Measurements from ENCODE around the gene MOK.
"Not testable (repeated sequence)": the region's sequence is repeated elsewhere in the genome, so short reads cannot be mapped to it uniquely, and the experiment has no call there.

Gene MOK, protein sequence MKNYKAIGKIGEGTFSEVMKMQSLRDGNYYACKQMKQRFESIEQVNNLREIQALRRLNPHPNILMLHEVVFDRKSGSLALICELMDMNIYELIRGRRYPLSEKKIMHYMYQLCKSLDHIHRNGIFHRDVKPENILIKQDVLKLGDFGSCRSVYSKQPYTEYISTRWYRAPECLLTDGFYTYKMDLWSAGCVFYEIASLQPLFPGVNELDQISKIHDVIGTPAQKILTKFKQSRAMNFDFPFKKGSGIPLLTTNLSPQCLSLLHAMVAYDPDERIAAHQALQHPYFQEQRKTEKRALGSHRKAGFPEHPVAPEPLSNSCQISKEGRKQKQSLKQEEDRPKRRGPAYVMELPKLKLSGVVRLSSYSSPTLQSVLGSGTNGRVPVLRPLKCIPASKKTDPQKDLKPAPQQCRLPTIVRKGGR

DNA sequence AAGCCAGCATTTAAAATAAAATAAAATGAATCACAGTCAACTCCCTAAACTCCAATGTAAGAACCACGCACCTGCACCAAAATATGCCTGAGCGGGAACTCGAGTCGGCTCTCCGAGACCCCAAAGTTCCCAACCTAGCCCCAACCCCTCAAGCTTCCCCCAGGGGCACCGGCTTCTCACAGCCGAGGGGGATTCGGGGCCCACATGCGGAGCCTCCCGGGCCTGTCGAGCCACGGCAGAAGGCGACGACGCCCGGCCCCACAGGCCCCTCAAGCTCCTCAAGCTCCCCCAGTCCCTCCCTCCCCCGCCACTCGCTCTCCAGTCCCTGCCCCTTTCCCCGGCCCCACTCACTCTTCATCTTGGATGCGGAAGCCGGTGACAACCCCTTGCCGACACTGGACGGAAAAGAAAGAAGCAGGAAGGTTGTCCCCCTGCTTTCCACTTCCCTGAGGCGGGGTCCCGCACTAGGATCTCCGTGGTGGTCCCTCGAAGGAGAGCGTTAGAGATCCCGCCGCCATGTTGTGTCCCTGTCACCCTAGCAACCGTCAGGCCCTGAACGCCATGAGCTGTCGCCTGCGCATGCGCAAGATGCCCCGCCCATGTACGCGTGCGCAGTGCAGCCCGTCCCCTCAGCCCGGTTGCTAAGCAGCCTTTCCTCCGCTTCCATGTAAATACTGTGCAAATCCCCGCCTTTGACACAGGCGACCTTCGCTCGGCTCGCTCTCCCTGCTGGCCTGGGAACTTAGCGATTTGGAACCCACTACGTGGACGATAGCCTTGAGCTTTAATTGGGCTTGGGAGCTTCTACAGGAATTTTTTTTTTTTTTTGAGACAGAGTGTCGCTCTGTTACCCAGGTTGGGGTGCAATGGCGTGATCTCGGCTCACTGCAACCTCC is at the start of gene MOK:
Gene MOK (minus strand): TSS at position 554 of the 896 bp plus-strand sequence. CDS start 196 bp downstream, at position 358.
- DNase-seq = peak; percentile 87

DNA sequence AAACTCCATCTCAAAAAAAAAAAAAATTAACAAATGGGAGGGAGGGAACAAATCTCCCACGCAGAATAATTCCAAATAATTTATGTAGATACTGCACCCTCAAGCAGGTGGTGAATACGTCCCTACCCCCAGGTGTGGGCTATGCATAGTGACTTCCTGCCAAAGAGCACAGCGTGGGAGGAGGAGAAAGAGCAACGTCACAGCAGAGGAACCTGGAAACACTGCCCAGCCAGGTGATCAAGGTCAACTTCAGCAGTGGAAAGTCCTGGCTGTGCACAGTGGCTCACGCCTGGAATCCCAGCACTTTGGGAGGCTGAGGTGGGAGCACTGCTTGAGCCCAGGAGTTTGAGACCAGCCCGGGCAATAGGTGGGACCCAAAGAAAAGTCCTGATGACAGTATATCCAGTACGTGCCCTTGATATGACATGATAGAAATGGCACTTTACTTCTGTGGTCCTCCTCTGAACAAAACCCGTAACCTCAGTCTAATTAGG is 48.2 kb upstream of the MOK start:
- DNase-seq = no peak

DNA sequence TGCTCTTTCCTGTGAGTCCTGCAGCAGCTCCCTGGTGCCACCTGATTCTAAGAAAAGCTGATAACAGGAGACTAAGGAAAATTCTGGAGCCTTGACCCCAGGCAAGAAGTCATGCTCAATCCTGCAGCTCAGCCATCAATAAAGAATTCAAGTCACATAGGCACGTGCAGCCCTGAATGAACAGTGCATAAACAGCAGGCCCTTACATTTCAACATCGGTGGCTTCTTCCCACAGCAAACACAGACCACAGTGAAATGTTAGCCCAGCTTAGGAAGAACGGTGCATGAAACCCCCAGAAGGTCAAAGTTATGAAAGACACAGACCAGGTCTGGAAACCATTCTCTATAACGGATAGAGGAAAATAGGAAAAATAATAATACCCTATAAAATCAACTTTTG is 47.2 kb upstream of the MOK start:
- no peak for DNase-seq

DNA sequence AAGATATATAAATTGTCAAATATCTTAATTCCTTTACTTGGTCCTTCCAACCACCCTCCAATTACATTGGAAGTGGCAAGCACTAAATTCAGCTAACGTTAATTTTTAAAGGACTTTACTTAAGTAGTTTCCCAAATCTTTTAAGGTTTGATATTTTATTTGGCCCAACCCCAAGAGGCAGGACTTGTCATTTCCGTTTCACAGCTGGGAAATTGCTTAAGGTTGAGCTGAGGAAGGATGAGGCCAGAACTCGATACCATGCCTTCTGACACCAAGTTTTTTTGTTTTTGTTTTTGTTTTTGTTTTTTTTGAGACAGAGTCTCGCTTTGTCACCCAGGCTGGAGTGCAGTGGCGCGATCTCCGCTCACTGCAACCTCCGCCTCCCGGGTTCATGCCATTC is 46.6 kb upstream of the MOK start:
- DNase-seq = not testable (repeated sequence)

DNA sequence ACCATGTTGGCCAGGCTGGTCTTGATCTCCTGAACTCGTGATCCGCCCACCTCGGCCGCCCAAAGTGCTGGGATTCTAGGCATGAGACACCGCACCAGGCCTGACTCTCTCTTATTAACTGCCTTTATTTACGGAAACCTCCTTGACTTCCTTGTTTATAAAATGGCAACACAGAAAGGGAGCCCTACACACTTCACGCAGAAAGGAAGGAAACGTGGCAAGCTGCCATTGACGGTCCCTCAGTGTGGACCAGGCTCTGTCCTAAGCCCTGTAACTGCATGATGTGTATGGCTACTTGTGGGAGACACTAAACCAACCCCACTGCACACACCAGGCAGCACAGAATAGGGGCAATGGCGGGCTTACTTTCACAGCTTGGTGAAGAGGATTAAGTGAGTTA is 46.1 kb upstream of the MOK start:
- no peak for DNase-seq

DNA sequence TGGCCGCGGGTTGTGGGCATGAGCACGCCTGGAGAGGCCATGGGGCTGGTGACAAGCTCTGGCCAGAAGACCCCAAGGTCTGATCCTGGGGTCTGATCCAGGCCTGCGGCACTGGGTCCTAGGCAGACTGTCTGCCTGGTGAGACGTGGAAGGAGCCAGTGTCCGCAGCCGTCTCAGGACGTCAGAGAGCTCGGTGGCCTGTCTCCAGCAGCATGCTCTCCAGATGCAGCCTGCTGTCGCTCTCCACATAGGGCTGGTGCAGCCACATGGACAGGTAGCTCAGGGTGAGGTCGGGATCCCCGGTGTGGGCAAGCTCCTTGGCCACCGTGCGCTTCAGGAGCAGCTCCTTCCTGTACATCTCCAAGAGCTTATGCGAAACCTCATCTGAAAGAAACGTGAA is 43.4 kb upstream of the MOK start:
- no peak for DNase-seq

DNA sequence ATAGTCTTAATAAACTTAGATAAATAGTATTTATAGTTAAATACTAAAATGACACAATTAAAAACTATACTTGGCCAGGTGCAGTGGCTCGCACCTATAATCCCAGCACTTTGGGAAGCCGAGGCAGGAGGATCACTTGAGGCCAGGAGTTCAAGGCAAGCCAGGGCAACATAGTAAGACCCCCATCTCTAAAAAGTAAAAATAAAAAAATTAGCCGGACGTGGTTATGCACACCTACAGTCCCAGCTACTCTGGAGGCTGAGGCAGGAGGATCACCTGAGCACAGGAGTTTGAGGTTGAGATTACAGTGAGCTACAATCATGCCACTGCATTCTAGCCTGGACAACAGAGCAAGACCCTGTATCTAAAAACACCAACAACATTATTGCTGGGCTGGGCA is 41.7 kb upstream of the MOK start:
- no peak for DNase-seq

DNA sequence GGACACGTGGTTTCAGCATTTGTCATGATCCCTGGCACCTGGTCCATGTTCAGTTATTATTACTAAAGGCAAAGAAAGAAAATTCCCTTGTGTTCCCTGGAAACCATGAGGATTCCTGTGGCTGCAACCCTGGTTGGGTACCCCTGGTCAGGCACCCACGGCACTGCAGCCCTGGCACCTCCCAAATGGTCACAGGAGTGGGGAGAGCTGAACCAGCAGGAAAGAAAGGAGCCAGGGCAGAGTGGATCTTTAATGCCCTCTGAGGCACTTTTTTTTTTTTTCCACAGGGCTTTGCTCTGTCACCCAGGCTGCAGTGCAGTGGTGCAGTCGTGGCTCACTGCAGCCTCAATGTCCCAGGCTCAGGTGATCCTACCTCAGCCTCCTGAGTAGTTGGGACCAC is 40.3 kb upstream of the MOK start:
- no peak for DNase-seq

DNA sequence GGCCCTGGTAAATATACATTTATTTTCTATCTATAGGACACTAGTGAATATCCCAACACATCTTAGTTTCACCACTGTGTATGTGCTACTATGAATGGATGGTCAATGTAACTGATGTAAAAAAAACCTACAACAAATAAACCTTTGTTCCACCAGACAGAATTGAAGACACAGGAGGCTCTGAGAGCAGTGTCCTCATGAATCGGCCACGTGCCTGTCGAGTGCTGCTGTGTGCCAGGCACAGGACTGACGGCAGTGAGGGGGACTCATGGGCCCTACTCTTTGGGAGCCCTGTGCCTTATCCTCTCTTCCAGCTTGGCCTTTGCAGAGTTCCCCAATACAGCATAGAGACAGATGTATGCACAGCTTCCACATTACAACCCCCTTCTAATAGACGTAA is 39.5 kb upstream of the MOK start:
- no peak for DNase-seq

DNA sequence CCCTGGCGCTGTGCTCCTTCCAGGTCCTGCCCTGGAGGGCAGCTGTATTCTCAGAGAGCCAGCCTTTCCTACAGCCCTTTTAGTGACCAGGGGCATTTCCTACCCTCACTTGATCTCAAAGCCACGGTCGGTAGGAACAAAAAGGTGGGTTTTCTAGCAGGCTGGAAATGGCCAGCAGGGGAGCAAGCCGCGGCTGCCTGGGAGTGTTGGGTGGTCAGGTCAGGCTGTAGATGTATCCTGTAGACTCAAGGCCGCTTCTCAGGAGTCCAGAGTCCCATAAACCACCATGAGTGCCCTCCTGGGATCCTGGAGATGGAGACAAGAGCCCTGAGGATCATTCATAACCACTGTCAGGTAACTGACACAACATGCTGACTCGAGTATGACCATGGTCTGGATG is 39.1 kb upstream of the MOK start:
- no peak for DNase-seq

DNA sequence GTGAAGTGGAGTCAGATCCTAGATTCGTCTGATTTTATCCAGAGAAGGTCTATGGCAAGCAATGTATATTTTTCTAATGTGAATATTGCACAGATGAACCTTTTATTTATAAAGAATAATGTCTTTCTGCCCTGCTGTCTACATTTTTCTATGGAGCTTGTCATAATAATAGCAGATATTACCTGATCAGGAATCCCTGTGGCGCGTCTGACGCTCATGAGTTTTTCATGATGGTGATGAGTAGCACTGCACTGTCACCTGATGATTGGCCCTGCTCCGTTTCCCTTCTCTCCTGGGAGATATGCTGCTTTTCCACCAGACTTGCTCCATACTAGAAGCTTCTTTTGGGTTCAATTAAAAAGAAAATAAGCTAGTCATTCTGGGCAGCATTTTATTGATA is 37.3 kb upstream of the MOK start:
- no peak for DNase-seq

DNA sequence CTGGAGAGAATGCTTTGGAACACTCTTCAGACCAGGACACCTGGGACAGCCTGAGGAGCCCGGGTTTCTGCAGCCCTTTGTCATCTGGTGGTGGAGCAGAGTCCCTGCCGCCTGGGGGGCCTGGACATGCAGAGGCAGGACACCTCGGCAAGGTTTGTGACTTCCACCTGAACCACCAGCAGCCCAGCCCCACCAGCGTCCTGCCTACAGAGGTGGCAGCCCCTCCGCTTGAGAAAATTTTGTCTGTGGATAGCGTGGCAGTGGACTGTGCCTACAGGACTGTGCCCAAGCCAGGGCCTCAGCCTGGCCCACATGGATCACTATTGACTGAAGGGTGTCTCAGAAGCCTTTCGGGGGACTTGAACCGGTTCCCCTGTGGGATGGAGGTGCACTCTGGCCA is 36.6 kb upstream of the MOK start:
- no peak for DNase-seq

DNA sequence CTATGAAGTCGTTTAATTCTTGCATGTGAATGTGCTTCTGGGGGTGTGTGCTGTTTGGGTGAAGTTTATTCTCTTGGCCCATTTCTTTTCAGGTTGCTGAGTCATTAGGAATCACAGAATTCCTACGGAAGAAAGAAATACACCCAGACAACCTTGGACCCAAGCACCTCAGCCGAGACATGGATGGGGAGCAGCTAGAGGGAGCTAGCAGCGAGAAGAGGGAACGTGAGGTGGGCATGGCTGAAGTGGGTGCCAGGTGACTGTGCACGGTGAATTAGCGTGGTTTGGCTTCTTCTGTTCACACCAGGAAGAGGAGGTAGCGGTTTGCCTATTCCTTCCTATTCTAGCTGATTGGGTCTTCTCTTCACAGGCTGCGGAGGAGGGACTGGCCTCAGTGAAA is 33.8 kb upstream of the MOK start:
- no peak for DNase-seq

DNA sequence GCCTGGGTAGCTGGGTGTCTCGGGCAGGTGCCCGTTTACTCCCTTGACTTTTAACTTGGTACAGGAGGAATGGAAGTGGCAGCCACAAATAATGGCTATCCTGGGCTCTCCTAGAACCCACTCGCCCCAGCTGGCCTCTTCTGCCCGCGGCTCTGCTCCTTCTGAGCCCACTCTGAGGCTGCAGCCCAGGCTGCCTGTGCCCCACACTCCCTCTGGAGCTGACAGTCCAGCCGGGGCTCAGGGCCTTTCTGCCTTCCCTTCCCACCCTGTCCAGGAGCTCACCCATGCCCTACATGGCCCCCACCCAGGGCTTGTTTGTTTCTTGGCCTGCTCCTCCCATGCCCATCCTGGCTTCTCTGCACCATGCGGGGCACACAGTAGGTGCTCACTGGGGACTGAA is 30.2 kb upstream of the MOK start:
- DNase-seq = no peak

DNA sequence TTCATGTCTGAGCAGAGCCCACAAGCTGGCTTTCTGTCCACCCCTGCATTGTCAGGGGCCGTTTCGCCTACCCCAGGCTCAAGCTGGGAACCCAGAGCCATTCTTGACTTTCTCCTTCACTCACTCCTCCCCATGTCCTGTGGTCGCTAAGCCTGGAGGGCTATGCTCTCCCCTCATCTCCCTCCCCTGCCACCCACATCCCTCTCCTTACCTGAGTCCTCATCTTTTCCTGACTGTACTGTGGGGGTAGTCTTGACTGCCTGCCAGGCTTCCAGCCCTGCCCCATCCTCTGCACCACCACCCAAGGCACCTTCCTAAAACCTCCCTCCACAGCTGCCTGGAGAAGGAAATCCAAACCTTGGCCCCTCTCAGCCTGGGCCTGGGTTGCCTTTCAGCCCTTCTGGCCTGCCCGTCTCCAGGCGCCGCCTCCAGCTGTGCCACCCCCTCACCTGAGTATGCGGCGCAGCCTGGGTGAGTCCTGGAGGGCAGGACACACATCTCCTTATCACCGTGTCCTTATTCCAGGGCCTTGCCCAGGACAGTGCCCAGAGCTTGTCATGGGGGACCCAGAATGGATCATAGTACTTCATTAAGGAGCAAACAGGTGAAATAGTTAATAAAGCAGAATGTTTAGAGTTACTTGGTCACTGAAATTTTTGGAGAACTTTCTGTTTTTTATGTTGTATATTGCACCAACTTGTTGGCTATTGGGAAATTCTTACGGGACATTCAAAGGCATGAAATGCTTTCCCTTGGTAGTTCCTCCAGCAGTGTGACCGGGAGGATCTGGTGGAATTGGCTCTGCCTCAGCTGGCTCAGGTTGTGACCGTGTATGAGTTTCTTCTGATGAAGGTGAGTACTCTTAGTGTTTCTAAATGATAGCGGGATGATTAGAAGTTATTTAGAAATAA is 29.1 kb upstream of the MOK start:
- no peak for DNase-seq

DNA sequence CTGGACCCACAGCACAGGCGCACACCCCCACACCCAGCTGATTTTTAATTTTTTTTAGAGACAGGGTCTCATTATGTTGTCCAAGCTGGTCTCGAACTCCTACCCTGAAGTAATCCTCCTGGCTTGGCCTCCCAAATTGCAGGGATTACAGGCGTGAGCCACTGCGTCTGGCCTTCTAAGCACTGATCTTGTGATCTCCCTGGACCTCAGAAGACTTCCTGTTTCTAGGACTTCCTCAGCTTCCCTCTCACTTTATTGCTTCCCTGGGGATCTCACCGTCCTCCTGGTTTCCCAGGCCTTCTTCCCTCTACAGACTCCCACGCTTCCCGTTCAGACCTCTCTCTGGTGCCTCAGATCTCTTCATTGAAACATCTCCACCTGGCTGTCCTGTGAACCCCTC is 28.4 kb upstream of the MOK start:
- DNase-seq = no peak

DNA sequence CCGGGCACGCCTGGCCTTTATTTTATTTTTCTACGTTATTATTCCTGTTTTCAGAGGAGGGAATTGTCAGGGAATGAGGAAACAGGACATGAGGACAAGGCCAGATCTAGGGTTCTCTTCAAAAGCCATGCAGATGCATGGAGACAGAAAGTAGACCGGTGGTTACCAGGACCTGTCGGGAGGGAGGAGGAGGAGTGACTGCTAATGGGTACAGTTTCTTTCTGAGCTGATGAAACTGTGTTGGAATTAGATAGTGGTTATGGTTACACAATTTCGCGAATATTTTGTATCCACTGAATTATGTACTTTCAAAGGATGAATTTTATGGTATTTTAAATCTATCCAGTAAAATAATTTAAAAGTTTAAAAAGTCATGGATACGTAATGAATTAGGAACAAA is 25.8 kb upstream of the MOK start:
- no peak for DNase-seq

DNA sequence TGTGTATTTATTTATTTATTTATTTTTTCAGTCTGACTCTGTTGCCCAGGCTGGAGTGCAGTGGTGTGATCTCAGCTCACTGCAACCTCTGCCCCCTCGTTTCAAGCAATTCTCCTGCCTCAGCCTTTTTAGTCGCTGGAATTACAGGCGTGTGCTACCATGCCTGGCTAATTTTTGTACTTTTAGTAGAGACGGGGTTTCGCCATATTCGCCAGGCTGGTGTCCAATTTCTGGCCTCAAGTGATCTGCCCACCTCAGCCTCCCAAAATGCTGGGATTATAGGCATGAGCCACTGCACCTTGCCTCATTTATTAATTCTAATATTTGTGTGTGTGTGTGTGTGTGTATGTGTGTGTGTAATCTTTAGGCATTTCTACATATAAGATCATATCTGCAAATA is 24.4 kb upstream of the MOK start:
- DNase-seq = not testable (repeated sequence)

DNA sequence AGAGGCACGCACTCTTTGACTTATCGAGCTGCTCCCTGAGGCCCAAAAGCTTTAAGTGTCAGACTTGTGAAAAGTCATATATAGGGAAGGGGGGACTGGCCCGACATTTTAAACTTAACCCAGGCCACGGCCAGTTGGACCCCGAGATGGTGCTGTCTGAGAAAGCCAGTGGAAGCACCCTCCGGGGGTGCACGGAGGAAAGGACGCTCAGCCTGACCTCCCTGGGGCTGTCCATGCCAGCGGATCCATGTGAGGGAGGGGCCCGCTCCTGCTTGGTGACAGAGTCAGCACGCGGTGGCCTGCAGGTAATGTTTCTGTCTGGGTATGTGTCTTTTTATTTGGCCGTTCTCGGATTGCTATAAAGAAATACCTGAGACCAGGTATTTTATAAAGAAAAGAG is 21.6 kb upstream of the MOK start:
- no peak for DNase-seq

DNA sequence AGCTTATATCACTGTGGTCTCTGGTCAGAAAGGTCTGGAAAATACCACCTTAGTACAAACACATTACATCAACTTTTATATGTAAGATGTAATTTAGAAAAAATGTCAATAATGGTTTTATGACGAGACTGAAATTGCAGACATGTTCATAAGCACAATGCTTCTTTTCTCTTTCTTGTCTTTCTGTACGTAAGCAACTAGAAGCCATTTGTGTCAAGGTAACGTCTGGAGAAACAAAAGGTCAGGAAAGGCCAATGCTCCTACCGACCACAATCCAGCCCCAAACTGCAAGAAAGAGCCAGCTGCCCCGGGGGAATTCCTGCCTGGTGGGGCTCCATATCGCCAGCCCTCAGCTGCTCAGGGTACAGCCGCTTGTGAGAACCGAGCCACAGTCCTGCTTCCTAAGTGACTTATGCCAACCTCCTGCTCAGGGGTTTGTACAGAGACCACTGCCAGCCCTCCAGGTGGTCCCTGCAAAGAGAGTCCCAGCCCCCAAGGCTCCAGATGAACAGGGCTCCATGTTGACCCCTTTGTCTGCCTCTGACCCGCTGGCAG is 20.9 kb upstream of the MOK start:
- DNase-seq = no peak

DNA sequence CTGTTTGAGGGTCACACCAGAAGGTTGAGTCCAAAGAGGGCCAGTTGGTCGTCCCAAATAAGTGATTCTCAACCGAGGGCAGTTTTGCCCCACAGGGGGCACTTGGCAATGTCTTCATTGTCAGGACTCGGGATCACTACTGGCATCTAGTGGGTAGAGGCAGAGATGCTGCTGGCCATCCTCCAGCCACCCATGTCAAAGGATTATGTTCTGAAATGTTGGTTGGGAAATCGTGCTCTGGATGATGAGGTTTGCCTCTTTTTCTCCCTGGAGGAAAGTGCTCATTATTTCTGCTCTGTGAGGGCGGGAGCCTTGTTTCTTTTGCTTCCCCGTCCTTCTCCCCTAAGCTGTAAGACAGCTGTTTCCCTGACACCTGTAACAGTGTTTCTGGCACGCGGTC is 18.1 kb upstream of the MOK start:
- DNase-seq = no peak

Measured in NCI-H1048 (cell line).